GM11168 (cell line): ENCODE data around the gene ZNF646.

Experiments used
- in situ Hi-C: fragments of 300-500 bp; cut with MboI; formaldehyde crosslinking; loops from one replicate; pipeline ENCODE4 v1.12.0; 2022; ENCODE audit warnings: low sequenced_read_pairs; ENCODE audit not compliant: unreplicated experiment

The ZNF646 gene

GRCh38 chr16:31082368-31083045 is 8.3 kb downstream of the ZNF646 start:
- in situ Hi-C loops, result no loop called here

GRCh38 chr16:31083081-31083480 is 8.9 kb downstream of the ZNF646 start:
- in situ Hi-C loops, result no loop called here

GRCh38 chr16:31083556-31083955 is 9.3 kb downstream of the ZNF646 start:
- in situ Hi-C loops, result no loop called here

DNA sequence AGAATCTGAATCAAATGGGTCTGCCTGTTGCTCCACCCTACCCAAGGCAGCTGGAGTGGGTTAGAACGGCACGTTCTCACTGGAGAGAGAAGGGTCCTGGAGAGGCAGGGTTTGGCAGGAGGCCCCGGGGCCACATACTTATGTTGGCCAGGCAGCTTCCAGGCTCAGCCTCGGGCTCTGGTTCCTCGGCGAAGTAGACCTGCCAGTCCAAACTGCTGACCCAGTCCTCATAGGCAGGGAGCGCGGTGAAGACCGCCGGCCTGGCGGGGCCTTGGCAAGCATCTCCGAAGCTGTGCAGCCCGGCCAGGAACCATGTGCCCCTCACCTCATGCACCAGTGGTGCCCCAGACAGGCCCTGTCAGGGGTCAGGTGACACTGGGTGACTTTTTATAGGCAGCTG is 9.8 kb downstream of the ZNF646 start:
- in situ Hi-C loops, result no loop called here

DNA sequence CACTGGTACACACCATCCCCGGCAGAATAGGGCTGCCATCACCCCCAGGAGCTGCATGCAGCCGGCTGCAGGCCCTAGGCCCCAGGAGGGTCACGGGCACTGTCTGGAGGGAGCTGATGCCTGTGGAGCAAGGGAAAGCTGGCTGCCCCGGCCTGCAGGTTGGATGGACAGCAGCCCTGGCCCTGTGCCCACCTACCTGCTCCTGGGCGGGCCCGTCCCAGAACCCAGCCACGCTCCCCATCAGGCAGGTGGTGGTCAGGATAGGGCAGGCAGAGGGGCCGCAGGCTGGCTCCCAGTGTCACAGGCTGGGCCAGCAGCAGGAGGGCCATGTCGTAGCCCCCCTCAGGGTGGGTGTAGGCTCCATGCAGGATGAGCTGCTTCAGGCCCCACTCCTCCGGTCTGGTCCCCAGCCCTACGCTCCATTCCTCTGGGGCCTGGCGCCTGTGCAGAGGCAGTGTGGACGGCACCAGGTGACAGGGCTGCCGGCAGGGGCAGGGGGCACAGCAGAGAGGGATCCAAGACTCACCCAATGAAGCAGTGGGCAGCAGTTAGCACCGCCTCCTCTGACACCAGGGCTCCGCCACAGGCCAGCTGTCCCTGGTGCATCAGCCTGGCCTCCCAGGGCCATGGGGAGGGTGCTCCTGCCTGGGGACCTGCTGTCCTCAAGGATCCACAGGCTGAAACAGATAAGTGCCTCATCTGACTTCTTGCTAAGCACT is 10.5 kb downstream of the ZNF646 start:
- in situ Hi-C loops, result no loop called here

DNA sequence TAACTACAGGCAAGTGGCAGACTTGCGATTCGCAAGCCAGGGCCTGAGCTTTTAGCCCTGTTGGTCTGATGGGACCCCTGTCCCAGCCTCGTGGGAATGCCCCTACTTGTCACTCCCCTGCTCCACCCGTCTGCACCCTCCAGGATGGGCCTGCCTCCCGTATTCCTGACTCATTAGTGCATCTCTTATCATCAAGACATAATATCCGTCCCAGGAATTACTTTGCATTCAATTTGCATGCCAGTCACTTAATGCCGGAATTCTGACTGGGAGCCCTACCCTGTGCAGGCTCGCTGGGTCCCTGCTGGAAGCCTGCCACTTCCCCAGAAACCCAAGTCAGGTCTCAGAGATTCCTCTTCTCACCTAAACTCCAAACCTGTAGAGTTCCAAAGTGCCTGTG is 11.2 kb downstream of the ZNF646 start:
- in situ Hi-C loops, result no loop called here

DNA sequence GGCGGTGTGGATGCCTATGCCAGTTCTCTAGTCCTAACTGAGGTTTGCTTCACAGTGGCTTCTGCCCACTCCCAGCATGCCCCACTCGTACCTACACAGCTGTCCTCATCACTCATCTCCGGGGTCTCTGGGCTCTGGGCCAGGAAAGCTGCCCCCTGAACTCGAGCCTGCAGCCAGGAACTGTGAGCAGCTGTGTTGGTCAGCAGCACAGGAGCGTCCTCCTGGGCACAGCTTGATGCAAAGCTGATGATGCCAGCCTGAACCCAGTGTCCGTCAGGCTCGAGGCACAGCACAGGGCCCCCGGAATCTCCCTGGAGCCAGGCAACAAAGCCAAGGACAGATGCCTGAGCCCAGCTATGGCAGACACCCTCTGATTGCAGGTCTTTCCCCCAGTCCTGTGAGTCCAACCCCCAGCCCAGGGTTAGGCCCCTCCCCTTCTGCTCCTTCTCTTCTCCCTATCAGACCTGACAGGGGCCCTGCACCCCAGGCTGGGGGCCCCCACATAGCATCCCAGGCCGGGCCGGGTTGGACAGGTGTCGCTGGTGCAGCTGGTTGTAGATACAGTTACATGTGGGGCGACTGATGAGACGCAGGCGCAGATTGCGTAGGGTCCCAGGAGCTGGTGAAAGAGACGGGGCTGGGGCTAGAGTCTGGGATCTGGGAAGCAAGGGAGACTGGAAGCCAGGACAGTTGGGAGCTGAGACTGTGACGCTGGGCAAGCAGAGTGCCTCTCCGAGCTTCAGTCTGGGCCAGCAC is 11.8 kb downstream of the ZNF646 start:
- in situ Hi-C loops, result no loop called here

GRCh38 chr16:31086629-31086906 is 12.3 kb downstream of the ZNF646 start:
- in situ Hi-C loops, result no loop called here

- in situ Hi-C loops, result no loop called here
Observed at GRCh38 chr16:31087481-31087880, 13.3 kb downstream of the ZNF646 start.

DNA sequence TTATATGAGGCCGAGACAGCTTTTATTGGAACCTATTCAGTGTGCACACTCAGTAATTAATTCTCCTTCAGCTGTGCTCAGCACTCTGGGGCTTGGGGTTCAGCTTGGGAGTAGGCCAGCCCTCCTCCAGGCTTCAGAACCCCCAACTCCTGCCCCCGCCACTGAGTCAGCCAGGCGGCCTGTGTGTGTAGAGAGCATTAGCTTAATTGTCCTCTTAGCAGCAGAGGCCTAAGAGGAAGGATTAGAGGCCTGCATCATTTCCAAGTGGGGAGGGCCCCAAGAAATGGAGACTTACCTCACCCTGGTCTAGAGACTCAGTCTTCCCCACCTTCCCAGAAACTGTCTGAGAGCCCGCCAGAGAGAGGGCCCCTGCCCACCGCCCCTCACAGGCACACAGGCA is 13.7 kb downstream of the ZNF646 start:
- in situ Hi-C loops, result no loop called here

DNA sequence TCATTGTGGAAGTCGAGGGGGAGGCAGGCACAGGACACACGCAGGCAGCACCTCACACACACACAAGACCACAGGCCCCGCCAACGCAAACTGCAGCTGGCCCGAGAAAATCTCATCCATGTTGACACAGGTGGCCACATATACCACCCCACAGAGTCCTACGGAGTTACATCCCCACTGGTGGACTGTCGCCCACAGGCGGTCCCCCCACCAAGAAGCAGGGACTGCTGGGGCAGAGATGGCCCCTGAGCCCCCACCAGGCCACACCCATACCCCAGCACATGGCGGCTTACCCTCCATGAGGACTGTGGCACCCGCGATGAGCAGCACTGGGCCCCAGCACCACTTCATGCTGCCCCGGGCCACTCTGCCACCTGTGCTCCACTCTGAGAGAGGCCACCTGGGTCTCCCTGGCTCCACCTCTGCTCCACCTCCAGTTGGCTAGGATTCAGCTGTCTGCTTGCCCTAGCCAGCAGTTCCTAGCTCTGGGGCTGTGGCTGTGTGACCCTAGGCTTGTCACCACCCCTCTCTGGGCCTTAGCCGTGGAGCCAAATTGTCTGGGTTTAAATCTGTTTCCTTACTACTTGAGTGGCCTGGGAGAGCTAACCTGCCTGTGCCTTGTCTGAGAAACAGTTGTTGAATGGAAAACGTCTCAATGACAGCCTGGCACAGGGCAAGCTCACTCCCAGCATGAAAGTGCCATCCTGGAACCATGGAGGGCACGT is 14.4 kb downstream of the ZNF646 start, which contains the start of gene PRSS53:
Gene PRSS53, minus strand, starts transcription at position 485 of the 725 bp plus-strand sequence. Its CDS starts 134 bp downstream, at position 351.
- in situ Hi-C loops, result no loop called here

DNA sequence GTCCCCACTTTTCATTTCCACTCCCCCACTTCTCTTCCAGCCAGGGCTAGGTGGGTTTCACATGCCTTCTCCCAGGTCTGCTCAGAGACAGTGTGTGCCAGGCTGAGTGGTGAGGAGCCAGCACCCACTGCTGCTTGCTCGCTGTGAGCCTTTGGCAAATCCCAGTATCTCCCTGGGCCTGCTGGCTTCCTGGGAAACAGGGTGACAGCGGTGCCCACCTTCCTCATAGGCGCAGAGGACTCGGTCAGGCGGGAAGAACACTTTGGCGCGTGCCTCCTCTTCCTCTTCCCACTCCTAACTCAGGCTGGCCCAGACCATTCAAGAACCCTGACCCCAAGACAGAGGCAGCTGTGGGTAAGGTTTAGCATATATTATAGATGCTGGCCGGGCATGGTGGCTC is 15.0 kb downstream of the ZNF646 start:
- in situ Hi-C loops, result no loop called here

GRCh38 chr16:31090540-31090939 is 16.3 kb downstream of the ZNF646 start:
- in situ Hi-C loops, result no loop called here

- in situ Hi-C loops, result no loop called here
Observed at GRCh38 chr16:31092330-31092729, 18.1 kb downstream of the ZNF646 start.

- in situ Hi-C loops, result no loop called here
Observed at GRCh38 chr16:31093132-31093703, 19.0 kb downstream of the ZNF646 start.

DNA sequence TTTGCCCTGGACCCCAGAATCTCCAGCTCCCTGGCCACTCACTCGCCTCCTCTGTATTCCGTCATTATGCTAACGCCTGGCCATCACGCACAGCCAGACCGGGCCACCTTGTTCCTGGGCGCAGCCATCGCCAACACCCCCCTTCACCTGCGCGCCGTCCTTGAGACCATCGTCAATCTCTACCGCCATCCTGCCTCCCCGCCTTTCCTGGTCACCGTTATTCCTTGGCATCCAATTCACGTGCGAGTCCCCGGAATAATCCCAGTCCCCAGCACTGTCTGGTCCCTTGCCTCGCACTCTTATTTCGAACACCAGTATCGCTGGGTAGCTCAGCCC is 19.8 kb downstream of the ZNF646 start:
- in situ Hi-C loops, result no loop called here

DNA sequence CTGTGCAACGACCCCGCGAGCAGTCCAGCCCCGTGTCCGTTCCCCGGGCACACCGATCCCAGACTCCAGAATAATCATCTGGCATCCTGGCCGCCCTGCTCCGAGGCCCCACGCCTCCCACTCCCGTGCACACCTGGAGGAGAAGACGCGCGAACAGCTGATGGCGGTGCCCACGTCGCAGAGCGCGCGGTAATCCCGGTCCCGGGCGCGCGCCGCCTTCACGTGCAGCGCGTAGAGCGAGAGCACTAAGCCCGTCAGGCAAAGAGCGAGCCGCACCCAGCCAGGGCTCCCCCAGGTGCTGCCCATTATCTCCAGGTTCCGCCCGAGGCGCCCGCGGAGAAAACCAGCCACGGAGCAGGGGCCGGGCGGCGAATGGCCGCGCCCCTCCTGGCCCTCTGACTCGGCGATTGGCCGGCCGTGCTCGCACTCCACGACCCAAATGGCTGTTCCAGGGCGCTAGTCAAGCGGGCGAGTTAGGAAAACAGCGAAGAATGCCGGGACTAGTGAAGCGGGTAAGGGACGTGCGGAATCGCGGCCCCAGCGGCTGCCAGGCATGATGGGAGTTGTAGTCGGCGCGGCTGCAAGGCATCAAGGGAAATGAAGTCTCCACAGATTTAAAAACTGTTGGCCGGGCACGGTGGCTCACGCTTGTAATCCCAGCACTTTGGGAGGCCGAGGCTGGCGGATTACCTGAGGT is 20.4 kb downstream of the ZNF646 start, which contains the start of gene VKORC1:
Gene VKORC1, minus strand, starts transcription at position 374 of the 697 bp plus-strand sequence. Its CDS starts 68 bp downstream, at position 306.
- in situ Hi-C loops, result no loop called here

DNA sequence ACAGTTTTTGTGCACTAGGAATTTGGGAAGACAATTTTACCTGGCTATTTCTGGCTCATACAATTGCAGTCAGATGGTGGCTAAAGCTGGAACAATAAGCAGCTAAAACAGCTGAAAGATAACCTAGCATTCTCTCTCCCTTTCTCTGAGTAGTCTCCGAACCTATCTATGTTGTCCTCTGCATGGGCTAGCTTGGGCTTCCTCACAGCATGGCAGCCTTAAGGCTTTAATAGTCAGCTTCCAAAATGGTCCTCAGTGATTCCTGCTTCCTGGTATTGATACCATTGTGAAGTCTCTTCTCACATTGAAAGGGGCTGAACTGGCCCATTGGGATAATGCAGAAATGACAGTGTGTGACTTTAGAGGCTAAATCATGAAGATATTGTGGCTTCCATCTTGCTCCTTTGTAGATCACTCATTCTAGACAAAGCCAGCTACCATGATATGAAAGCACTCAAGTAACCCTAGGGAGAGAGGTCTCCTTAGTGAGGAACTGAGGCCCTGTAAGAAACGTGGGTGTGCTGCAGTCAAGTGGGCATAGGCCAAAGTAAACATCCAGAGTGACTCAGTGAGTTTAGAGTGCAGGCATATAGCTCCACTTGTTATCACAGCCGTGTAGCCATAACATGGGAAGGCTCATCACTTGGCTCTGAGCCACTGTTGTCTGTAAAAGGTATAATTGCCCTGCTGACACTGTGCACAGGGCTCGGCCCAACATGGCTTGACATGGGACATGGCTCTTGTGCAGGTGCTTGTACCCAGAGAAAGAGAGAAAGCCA is 25.8 kb downstream of the ZNF646 start:
- in situ Hi-C loops, result no loop called here
